HG03045 (cell line): ENCODE data around the gene FBXW11.
"Not testable (repeated sequence)": the region's sequence is repeated elsewhere in the genome, so short reads cannot be mapped to it uniquely, and the experiment has no call there.

ENCODE experiments used
- ATAC-seq: cut with Tn5 transposase; IDR thresholded peaks from one replicate; pipeline ENCODE4 v1.9.1; 2021; ENCODE audit warnings: mild to moderate bottlenecking, moderate library complexity; ENCODE audit not compliant: unreplicated experiment

The FBXW11 gene

GRCh38 chr5:171956314-171956713, 50.1 kb downstream of the FBXW11 start:
- ATAC-seq: no peak

GRCh38 chr5:171955761-171956160, 50.7 kb downstream of the FBXW11 start:
- no peak for ATAC-seq

GRCh38 chr5:171954721-171955120, 51.7 kb downstream of the FBXW11 start:
- ATAC-seq: no peak

GRCh38 chr5:171953860-171954701, 52.4 kb downstream of the FBXW11 start:
- no peak for ATAC-seq

- no peak for ATAC-seq
Observed at GRCh38 chr5:171952021-171952420, 54.4 kb downstream of the FBXW11 start.

- ATAC-seq: no peak
Observed at GRCh38 chr5:171951218-171951617, 55.2 kb downstream of the FBXW11 start.

GRCh38 chr5:171946000-171946781, 60.2 kb downstream of the FBXW11 start:
- ATAC-seq: no peak

- no peak for ATAC-seq
Observed at GRCh38 chr5:171945476-171945875, 61.0 kb downstream of the FBXW11 start.

GRCh38 chr5:171945066-171945465, 61.4 kb downstream of the FBXW11 start:
- ATAC-seq: no peak

- not testable (repeated sequence) for ATAC-seq
Observed at GRCh38 chr5:171942112-171942516, 64.3 kb downstream of the FBXW11 start.

GRCh38 chr5:171941675-171942074, 64.8 kb downstream of the FBXW11 start:
- not testable (repeated sequence) for ATAC-seq

- ATAC-seq: not testable (repeated sequence)
Observed at GRCh38 chr5:171941275-171941674, 65.2 kb downstream of the FBXW11 start.

- ATAC-seq: no peak
Observed at GRCh38 chr5:171939951-171940350, 66.5 kb downstream of the FBXW11 start.

GRCh38 chr5:171938358-171938757, 68.1 kb downstream of the FBXW11 start:
- ATAC-seq: no peak

GRCh38 chr5:171937351-171937750, 69.1 kb downstream of the FBXW11 start:
- no peak for ATAC-seq

GRCh38 chr5:171934586-171934985, 71.9 kb downstream of the FBXW11 start:
- no peak for ATAC-seq

GRCh38 chr5:171931163-171931562, 75.3 kb downstream of the FBXW11 start:
- peak; percentile 57 for ATAC-seq

- no peak for ATAC-seq
Observed at GRCh38 chr5:171927345-171927941, 79.0 kb downstream of the FBXW11 start.

GRCh38 chr5:171926311-171926710, 80.1 kb downstream of the FBXW11 start:
- no peak for ATAC-seq

- ATAC-seq: no peak
Observed at GRCh38 chr5:171924493-171925122, 81.8 kb downstream of the FBXW11 start.

- ATAC-seq: no peak
Observed at GRCh38 chr5:171920765-171921391, 85.6 kb downstream of the FBXW11 start.
